GM19351 (cell line): ENCODE results near the gene PTPRE.

Experiments used
- ATAC-seq: cut with Tn5 transposase; IDR thresholded peaks from one replicate; pipeline ENCODE4 v1.9.1; 2021; ENCODE audit warnings: mild to moderate bottlenecking, moderate library complexity; ENCODE audit not compliant: unreplicated experiment

PTPRE gene

DNA sequence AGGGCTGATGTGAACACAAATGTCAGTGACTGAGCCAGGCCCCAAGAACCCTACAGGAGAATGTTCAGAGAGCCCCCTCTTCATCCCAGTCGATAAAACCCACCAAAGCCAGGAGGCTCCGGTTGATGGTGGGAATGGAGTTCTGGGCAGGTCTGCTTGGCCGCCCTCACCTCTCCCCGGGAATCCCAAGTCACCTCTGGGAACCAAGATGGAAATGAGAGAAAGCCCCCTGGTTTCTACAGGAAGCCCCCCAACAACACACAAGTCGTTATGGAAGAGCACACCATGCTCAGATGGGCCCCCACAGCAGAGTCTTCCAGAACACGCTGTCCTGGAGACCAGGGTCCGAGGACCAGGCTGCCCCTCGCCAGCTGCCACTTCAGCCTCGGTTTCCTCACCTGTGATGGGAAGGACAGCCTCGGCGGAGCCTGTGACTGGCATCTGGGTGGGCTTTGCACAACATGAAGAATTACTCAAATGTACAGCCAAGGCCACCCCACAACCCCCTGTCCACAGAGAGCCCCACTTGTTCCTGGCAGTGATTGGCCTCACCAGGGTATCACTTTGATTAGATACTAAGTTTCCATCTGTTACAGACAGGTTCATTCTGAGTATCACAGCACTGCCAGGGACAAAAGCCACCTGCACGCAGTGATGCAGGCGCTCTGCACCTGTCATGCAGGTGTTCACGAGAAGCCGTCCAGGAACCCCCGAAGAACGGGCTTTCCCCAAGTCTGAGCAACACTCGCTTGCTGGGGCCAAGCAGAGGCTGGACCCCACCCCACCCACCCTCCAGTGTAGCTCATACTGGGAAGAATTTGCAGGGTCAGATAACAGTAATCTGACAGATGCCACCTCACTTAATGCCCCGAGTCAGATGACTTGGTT lies 161.7 kb downstream of the PTPRE start:
- ATAC-seq, result no peak

DNA sequence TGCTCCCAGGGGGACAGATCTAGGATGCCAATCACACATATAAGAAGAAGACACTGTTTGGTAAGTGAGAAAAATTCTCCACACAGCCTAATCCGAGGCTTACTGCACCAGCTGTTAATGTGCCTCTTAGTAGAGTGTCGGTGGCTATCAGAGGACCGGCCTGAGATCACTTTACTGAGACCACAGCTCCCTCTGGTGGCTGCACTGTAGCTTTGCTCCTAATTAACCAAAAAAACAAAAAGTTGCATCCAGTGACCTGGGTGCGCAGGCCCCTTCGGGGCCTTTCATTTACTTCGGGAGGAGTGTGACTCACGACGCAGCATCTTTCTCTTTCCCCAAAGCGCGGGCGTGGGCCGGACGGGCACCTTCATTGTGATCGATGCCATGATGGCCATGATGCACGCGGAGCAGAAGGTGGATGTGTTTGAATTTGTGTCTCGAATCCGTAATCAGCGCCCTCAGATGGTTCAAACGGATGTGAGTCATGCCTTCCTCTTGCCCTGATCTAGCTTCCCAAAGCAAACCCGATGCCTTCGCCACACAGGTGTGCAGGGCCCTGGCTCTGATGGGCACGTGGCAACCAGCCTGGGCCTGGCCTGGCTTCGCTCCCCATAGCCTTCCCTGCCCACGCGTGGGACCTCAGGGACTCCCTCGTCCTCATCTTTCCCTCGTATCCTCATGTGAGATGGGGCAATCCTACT lies 162.6 kb downstream of the PTPRE start:
- ATAC-seq, result peak; percentile 66

DNA sequence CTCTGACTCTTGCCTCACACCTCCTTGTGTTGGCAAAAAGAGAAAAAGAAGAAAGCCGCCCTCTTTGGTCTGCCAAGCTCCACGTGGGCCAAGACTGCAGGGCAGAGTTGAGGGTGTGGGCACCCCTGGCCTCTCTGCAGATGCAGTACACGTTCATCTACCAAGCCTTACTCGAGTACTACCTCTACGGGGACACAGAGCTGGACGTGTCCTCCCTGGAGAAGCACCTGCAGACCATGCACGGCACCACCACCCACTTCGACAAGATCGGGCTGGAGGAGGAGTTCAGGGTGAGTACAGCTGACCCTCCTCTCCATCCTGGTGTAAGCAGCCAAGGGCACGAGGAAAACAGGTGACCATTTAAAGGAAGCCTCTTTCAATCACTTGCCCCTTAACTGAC lies 163.3 kb downstream of the PTPRE start:
- no peak for ATAC-seq

DNA sequence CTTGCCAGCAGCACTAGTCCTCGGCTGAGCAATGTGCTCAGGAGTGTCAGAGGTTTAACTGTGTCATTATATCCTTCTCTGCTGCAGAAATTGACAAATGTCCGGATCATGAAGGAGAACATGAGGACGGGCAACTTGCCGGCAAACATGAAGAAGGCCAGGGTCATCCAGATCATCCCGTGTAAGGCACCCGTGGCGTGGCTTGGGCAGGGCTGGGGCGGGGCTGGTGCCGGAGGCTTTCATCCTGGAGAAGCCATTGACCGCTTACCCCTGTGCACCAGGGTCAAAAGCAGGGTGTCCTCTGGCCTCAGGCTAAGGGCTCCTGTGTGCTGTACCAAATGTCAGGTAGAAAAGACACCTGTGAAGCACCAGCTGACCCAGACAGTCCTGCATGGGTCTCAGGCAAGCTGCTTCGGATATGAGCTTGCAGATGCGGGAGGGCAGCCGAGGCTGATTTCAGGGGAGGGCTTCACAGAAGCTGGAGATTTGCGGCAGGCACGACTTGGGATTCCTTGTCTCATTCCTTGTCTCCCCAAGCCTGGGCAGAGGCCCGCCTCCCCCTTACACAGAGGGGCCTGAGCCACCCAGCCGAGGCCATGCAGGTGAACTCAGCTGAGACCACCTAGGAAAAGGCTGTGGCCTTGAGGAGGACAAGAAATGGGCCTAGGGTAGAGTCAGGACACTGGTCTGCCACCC lies 164.0 kb downstream of the PTPRE start:
- no peak for ATAC-seq

DNA sequence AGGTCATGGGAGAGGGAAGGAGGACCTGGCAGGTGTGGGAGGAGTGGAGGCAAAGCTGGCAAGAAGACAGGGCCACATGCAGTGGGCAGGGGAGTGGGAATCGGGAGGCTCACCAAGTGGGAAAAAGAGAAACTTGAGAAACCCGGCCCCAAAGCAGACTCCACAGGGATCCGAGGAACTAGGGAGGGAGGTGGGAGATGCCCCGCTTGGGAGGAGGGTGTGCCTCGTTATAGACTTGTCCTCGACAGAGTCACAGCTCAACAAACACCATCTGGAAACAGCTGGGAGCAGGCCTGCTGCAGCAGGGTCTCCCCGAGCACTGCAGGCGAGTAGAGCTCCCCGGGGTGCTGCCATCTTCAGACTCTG lies 164.5 kb downstream of the PTPRE start:
- ATAC-seq, result no peak

DNA sequence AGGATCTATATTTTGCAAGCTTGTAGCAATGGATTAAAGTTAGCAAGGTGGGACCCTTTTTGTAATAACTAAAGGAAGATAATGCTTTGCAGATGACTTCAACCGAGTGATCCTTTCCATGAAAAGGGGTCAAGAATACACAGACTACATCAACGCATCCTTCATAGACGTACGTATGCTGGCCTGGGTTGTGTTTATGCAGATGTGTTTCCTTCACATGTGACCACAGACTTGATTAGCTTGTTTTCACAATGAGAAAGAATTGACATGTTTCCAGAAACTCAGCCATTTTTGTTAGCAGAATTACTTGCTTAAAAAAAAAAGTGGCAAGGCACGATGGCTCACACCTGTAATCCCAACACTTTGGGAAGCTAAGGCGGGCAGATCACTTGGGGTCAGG lies 165.1 kb downstream of the PTPRE start:
- ATAC-seq, result no peak

DNA sequence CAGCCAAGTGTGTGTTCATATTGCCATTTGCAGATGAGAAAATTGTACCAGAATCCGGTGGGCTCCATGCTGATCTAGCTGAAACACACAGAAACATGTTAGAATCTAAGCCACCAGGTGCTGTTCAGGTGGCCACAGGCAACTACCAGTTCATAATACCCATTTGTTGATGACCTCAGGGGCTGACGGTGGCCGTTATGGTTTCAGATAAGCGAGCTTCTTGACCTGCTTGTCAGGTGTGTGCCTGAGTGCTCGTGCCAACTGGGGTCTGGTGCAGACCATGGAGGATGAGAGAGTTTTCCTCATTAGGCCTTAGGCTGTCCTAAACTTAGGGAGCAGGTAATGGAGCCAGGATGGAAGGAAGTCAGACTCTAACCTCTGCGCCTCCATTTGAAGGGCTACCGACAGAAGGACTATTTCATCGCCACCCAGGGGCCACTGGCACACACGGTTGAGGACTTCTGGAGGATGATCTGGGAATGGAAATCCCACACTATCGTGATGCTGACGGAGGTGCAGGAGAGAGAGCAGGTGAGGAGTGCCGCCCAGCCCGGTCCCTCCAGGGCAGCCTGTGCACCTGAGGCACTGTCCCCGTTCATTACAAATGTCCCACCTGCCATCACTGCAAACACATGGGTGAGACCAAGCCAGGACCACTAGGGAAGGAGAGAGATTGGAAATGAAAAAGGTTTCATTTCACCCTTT lies 166.2 kb downstream of the PTPRE start:
- no peak for ATAC-seq

DNA sequence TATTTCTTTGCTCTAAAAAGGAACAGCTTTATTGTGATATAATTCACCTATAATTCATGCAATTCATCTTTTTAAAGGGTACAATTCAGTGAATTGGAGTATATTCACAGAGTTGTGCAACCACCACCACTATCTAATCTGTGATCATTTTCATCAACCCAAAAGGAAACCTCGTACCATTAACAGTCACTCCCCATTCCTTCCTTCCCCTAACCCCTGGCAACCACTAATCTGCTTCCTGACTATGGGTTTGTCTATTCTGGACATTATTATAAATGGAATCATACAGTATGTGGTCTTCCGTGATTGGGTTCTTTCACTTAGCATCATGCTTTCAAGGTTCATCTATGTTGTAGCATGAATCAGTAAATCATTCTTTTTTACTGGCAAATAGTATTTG lies 167.0 kb downstream of the PTPRE start:
- ATAC-seq, result no peak

DNA sequence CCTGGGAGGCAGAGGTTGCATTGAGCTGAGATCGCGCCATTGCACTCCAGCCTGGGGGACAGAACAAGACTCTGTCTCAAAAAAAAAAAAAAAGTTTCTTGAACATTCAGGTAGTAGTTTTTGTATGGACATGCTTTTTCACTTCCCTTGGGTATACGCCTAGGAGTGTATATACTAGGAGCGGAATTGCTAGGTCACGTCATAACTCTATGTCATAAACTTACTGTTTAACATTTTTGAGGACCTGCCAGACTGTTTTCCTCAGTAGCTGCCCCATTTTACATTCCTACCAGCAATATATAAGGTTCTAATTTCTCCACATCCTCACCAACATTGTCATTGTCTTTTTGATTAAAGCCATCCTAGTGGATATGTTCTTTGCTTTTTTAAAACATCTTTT lies 167.7 kb downstream of the PTPRE start:
- ATAC-seq, result no peak

DNA sequence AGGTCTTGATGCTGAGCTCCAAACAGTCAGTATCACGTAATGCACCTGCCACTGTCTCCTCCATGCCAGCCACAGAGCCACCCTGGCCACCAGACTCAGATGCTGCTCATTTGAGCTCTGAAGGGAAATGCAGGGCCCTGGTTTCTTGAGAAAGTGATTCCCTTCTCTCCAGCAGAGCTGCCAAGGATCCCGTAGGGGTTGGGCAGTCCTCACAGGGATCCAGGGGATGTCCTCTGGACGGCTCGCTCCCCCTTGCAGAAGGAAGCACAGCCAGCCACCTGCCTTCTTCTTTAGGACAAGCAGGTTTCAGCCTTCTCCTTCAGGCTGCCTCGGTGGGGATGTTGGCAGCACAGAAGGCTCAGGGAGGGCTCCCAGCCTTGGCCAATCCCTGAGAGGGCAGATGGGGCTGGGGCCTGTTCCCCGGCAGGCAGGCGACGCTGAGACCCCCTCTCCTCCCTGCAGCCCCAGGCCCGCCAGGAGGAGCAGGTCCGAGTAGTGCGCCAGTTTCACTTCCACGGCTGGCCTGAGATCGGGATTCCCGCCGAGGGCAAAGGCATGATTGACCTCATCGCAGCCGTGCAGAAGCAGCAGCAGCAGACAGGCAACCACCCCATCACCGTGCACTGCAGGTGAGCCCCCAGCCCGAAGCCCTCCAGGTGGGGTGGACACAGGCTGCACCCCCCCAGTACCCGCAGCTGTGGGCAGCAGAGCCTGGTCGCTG lies 170.4 kb downstream of the PTPRE start:
- ATAC-seq, result no peak

DNA sequence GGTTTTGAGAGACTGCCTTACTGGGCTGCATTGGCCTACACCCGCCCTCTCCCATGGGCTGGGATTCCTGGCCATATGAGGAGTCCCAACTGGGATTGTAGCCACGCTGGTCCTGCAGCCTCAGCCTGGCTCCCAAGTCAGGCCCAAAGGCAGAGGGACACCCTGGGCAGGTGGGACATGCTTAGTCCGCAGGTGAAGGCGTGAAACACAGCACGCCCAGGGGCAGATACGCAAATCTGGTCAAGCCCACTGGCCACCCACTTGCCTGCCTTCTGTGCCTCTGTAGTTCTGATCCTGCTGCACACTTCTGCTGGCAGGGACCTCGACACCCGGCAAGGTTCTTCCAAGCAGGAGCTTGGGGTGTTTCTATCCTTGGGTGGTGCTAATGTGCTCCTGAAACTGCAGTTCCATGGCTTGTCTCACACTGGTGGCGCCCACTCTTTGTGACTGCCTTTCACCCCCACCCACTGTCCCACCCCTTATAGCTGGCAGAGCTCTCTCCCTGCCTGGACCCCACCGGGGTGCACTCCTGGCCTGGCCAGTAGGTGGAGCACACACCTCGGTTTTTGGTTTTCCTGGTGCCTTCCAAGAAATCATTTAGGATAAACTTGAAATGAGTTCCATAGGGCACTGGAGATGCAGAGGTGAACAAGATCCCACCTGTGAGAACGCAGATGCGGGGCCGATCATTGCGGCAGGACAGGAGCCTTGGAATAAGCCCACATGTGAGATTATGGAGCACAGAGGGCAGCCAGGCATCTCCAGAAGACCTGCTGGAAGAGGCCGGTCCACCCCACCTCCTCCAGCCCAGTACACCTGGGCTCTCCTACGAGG lies 171.4 kb downstream of the PTPRE start:
- ATAC-seq, result peak; percentile 80

DNA sequence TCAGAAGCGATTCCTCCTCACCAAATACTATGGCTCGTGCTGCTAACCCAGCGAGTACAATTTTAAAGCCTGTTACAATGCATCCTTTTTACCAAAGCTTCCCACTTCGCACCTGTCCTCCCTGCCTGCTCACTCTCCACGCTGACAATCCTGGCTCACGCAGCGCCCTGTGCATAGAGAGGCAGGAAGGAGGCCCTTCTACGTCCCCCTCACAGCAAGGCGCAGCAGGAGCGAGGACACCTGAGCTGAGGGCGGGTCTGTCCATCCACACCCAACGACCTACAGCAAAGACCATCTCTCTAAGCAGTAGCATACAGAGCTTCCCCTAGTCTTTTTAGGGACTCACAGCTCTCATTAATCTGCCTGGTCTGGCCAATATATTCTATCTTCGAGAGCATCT lies 173.3 kb downstream of the PTPRE start:
- no peak for ATAC-seq

DNA sequence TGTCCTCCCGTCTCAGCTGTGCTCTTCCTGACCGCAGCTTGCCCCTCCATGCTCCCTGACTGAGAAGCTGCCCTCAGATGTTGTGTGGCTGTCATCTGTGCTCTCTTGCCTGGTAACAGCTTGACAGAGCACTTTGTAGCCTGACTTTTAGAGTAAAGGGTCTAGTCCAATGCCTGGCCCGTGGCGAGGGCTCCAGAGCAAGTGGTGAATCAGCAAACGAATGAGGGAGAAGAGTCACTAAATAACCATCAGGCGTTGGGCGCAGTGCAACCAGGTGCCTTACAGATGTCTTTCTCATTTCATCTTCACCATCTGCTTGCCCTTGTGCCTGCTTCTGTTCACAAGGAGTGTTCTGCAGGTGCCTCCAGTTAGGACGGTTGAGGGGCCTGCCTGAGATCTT lies 173.7 kb downstream of the PTPRE start:
- ATAC-seq, result no peak

DNA sequence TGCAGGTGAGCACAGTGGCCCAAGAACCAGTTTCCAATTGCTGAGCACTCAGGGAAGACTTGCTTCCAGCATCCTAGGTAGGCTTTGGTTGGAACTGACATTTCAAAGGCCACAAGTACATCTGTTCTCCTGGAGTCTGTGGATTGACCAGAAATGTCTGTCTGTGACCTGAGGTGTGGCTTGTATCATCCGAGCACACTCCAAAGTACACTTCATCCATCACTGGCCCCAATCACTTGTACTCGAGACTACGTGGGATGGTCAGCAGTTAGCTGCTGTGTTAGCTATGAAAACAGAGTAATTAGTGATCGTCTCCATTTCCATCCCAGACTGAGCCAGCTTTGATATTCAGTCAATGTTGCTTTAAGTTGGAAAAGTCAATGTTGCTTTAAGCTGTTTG lies 174.3 kb downstream of the PTPRE start:
- no peak for ATAC-seq

DNA sequence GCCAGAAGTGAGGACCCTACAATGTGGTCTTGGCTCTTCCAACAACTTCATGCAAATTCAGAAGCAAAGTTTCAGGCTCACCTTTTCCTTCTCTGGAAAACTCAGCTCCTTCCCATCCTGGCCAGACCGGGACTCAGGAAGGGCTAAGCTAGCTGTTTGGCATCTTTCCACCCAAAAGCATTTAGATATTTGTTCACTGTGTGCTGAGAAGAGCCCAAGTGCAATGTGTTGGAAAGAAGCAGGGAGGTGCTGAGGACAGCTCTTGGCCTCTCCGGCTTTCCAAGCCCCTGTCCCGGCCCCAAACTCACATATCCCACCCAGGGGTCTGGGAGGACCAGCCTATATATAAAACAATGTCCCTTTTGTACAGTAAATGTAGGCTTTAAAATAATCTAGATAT lies 174.8 kb downstream of the PTPRE start:
- no peak for ATAC-seq

DNA sequence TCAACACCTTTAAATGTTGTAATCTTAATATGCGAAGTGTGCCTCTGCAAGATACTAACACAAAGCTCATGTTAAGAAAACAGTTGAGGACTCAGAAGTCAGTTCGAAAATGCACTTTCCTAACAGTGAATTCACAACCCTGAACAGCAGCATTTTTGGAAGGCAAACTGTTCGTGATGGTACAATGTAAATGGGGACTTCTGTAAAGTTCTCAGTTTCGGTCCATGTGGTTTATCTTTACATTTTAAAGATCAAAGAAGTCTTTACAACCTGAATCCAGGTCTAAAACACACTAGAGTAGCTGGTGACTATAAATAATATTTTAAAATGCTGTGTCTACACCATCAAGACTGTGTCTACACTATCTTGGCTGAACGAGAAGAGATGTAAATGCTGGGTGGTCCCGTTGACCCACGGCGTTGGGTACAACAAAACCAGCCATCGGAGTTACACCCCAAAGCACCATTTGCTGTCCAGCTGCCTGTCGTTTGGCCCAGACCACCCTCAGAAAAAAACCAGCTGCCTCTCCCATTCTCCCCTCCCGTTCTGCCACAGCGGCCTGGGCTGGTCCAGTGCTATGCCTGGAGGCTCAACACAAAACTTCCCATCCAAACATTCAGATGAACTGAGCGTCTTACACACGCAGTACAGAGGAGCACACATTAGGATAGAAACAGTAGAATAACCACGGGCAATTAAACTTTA lies 176.4 kb downstream of the PTPRE start:
- no peak for ATAC-seq

DNA sequence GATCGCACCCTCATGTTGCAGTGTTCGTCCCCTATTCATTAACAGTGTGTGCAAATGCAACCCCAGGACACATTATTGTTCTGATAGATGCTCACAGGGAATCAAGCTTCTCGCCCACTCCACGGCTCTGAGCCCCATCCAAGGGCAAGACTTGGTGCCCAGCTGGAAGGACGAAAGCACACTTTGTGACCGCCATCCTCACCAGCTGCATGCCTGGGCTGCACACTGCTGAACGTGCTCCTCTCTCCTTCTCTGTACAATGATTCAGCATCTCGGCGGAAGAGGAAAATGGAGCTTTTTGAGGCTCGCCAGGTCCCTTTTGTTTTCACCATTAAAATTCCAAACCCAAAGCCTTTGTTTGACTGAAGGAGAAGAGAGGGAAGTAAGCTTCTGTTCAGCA lies 177.5 kb downstream of the PTPRE start:
- ATAC-seq, result no peak

DNA sequence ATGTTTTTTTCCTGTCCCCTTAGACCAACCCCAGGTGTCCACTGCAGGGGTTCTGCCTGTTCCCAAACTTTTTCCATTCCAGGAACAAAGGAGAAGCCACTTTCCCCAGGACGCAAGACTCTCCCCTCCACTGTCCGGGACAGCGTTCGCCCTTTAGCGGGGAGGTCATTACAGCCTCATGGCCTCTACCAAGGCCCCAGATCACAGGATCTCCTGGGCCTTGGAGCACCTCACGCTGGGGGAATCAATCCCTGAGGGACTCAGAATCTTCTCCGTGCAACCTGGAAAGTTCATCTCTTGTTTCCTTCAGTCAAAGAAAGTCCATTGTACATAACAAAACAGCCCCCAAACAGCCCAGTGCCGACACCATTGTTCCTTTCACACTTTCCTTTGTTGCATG lies 178.1 kb downstream of the PTPRE start:
- ATAC-seq, result no peak
